ENCODE measurements around the gene ASCL3.
"Not testable (repeated sequence)": the region's sequence is repeated elsewhere in the genome, so short reads cannot be mapped to it uniquely, and the experiment has no call there.

The ASCL3 gene, protein sequence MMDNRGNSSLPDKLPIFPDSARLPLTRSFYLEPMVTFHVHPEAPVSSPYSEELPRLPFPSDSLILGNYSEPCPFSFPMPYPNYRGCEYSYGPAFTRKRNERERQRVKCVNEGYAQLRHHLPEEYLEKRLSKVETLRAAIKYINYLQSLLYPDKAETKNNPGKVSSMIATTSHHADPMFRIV

DNA sequence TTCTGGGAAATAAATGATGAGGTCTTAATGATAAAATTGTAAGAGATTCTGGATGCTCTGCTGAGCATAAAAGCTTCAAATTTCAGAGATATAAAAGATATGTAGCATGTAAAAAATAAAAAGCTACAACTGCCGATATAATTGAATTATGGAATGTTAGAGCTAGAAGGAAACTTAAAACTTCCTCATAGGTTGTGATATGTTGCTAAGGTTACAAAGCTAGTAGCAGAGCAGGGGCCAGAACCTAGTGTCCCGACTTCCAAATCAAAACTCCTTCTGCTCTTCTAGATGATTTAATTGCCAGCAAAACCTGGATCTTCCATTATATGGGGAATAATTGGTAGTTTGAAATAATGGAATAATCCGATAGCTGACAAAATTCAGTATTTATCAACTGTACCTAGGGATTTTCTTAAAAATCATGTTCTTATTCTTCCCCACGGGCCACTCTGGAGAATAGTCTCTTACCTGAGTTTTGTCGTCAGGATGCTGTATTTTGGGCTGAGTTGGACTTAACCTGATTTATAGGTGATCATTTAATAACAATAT, at the start of gene ASCL3:
ASCL3 (minus strand) TSS at position 499 of the 549 bp plus-strand sequence. CDS start 4,855 bp downstream, outside the sequence.
- TF ChIP-seq, protein P1, sequence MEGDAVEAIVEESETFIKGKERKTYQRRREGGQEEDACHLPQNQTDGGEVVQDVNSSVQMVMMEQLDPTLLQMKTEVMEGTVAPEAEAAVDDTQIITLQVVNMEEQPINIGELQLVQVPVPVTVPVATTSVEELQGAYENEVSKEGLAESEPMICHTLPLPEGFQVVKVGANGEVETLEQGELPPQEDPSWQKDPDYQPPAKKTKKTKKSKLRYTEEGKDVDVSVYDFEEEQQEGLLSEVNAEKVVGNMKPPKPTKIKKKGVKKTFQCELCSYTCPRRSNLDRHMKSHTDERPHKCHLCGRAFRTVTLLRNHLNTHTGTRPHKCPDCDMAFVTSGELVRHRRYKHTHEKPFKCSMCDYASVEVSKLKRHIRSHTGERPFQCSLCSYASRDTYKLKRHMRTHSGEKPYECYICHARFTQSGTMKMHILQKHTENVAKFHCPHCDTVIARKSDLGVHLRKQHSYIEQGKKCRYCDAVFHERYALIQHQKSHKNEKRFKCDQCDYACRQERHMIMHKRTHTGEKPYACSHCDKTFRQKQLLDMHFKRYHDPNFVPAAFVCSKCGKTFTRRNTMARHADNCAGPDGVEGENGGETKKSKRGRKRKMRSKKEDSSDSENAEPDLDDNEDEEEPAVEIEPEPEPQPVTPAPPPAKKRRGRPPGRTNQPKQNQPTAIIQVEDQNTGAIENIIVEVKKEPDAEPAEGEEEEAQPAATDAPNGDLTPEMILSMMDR (IDR thresholded peaks at IDR 0.05; ENCODE audit: low read depth, low read length) = no peak
- no peak for DNase-seq (ENCODE audit: low read depth in 2 of 2)
- H3K4me3 ChIP-seq (replicated peaks in 1 of 2; ENCODE audit: low read depth in 2 of 2, low read length in 2 of 2) = no peak within 1 kb of the TSS

DNA sequence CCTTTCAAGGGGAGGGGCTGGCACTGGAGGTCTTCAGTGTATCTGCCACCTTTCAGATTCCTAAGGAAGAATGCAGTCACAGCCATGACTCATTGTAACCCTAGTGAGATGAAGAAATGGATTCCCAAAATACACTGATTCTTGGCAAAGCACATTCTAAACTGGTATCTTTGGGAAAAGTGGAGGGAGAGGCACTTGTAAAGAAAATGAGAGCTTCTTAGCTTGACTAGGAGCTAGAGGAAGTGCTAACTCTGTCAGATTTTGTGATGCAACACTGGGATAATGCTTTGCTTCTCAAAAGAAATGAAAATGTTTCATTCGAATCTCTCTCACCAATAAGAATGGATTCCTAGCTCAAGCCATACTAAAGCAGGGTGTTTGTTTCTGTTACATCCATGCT, 46.6 kb upstream of the ASCL3 start:
- peak; percentile 33 to 58 for DNase-seq (ENCODE audit: low read depth in 2 of 2)
- TF ChIP-seq, protein P1 (IDR thresholded peaks at IDR 0.05; ENCODE audit: low read depth, low read length) = no peak
- H3K4me3 ChIP-seq (replicated peaks in 1 of 2; ENCODE audit: low read depth in 2 of 2, low read length in 2 of 2) = no peak overlapping the region

DNA sequence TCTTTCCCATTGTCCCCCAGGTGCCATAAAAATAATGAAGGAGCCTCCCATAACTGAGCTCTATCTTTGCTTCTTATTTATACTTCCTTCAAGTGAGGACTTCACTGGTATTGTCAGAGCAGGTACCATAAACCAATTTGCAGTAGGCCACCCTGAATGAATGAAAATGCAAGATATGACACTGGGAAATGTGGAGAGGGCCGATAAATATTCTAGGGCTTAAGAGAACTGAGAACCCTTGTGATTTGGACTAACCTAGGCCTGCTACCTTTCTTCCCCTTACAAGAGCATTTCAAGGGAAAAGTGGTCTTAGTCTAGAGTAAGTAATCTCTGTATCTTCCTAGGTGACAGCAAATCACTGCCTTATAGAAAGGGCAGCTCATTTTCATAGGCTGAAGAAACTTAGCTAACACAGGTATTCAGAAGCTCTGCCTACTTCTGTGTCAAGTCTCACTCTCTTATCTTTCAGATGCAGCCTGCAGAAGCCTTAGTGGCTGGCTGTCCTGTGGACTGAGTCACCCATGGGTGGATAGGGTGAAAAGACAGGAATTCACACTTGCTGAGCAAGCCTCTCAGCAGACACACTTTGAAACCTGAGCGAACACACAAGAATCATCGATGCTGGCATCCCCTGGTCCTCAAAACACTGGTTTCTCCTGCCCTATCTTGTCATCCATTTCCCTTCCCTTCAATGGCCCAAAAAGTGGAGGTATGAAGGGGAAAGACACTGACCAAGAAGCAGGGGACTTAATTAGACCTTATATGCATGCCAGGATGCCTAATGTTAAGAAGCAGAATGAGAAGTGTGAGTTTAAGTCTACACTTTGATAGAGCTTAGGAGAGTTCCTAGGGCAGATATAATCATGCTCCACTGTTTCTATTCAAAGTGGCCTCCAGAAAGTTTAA, 45.8 kb upstream of the ASCL3 start:
- TF ChIP-seq, protein P1 (IDR thresholded peaks at IDR 0.05; ENCODE audit: low read depth, low read length) = no peak
- peak in 1 of 2 donors; percentile 43 for DNase-seq (ENCODE audit: low read depth in 2 of 2)

DNA sequence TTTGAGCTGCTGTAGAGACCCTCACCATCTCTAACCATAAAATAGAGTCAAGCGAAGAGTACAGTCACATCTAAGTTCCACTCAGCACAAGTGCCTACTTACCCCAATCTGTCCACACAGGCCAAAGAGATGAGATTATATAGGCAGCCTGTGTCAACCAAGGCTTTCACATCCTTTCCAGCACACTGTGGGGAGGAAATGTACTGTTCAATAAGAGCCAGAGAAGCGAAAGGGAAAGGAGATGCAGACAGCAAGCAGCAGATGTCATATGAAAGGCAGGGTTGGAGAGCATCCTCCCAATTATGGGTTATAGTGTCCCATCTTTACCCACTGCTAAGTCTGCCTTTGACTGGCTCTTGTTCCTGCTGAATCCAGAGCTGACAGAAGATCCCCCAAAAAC, 44.6 kb upstream of the ASCL3 start:
- TF ChIP-seq, protein P1 (IDR thresholded peaks at IDR 0.05; ENCODE audit: low read depth, low read length) = no peak
- H3K4me3 ChIP-seq (replicated peaks in 1 of 2; ENCODE audit: low read depth in 2 of 2, low read length in 2 of 2) = no peak overlapping the region
- no peak for DNase-seq (ENCODE audit: low read depth in 2 of 2)

More for the DNA sequence above, 45.8 kb upstream of the ASCL3 start:
- no peak overlapping the region for H3K4me3 ChIP-seq (replicated peaks in 1 of 2; ENCODE audit: low read depth in 2 of 2, low read length in 2 of 2)

DNA sequence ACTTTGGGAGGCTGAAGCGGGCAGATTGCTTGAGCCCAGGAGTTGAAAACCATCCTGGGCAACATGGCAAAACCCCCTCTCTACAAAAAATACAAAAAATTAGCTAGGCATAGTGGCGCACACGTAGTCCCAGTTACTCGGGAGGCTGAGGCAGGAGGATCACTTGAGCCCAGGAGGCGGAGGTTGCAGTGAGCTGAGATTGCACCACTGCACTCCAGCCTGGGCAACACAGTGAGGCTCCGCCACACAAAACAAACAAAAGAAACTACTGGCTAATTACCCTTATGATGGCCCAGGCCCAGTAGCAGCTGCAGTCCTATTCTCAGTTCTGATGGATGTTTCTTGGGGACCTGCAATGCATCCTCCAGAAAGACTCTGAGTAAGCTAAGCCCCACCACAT, 44.0 kb upstream of the ASCL3 start:
- DNase-seq (ENCODE audit: low read depth in 2 of 2); H3K4me3 ChIP-seq (replicated peaks in 1 of 2; ENCODE audit: low read depth in 2 of 2, low read length in 2 of 2): not testable (repeated sequence)

DNA sequence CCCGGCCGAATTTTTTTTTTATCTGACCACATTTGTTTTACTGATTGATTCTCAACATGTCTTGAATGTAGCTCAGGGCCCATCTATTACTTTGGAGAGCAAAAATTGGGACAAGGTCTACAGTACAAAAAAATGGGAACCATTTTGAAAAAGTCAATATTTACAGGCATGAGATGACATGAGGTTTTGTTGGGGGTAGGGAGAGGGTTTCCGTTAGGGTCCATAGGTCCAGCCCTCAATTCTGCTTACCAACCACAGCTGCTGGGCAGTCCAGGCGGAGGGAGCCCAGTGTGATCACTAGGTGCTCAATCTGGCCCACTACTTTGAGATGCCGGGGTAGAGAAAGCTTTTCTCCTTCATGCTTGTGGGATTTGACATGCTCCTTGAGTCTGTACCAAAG, 42.6 kb upstream of the ASCL3 start:
- H3K4me3 ChIP-seq (replicated peaks in 1 of 2; ENCODE audit: low read depth in 2 of 2, low read length in 2 of 2) = no peak overlapping the region
- DNase-seq (ENCODE audit: low read depth in 2 of 2) = no peak
- TF ChIP-seq, protein P1 (IDR thresholded peaks at IDR 0.05; ENCODE audit: low read depth, low read length) = no peak

DNA sequence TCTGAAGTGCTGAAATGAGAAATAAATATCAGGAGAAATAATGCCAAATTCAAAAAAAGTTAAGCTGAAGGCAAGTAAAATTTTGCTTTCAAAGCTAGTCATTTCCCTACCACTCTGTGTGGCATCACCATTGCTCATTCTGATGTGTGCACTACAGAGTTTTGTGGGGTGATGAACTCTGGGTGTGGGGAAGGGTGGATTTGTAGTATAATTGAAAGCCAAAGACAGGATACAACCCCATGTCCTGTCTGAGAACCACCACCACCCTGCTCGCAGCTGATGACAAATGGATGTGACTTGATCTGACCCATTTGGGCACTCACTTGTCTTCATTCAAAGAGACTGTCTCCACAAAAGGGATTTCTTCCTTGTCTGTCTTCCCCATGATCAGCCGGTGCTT, 40.7 kb upstream of the ASCL3 start:
- TF ChIP-seq, protein P1 (IDR thresholded peaks at IDR 0.05; ENCODE audit: low read depth, low read length) = no peak
- no peak overlapping the region for H3K4me3 ChIP-seq (replicated peaks in 1 of 2; ENCODE audit: low read depth in 2 of 2, low read length in 2 of 2)
- no peak for DNase-seq (ENCODE audit: low read depth in 2 of 2)

Data from cardiac fibroblast (primary cell).